GM12875 (cell line): ENCODE results near the gene RAPH1.
A peak's percentile ranks its signal among the peaks of the same experiment; 100 is the strongest.

Experiments used
- H3K4me3 ChIP-seq: one replicate; pipeline ENCODE4 v1.5.1; 2011; ENCODE audit warnings: low read depth, low read length, control low read depth
- TF ChIP-seq, protein P1 (sequence below): IDR thresholded peaks from 2 replicates; pipeline ENCODE4 v1.5.1; 2011; ENCODE audit warnings: low read depth, mild to moderate bottlenecking, control low read depth, inconsistent platforms, low read length, moderate library complexity, borderline replicate concordance; ENCODE audit not compliant: insufficient read depth

Gene RAPH1

DNA sequence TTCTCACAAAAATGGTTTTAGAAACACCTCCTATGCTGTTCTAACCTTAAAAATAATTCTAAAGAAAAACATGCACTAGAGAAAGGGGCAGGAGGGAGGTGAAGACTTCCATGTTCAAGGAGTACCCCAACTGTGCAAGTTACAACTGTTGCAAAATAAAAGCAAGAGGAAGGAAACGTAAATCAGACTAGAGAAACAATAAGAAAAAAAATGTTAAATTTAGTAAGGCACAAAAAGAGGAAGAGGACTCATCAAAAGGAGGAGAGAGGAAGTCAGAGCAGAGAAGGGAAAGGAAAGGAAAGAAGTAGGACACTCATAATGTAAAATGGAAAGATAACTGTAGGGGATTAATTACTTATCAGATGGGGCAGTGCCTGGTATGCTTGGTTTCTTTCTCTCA lies 34.1 kb downstream of the RAPH1 start:
- no peak overlapping the region for H3K4me3 ChIP-seq
- TF ChIP-seq, protein P1, sequence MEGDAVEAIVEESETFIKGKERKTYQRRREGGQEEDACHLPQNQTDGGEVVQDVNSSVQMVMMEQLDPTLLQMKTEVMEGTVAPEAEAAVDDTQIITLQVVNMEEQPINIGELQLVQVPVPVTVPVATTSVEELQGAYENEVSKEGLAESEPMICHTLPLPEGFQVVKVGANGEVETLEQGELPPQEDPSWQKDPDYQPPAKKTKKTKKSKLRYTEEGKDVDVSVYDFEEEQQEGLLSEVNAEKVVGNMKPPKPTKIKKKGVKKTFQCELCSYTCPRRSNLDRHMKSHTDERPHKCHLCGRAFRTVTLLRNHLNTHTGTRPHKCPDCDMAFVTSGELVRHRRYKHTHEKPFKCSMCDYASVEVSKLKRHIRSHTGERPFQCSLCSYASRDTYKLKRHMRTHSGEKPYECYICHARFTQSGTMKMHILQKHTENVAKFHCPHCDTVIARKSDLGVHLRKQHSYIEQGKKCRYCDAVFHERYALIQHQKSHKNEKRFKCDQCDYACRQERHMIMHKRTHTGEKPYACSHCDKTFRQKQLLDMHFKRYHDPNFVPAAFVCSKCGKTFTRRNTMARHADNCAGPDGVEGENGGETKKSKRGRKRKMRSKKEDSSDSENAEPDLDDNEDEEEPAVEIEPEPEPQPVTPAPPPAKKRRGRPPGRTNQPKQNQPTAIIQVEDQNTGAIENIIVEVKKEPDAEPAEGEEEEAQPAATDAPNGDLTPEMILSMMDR, result no peak

DNA sequence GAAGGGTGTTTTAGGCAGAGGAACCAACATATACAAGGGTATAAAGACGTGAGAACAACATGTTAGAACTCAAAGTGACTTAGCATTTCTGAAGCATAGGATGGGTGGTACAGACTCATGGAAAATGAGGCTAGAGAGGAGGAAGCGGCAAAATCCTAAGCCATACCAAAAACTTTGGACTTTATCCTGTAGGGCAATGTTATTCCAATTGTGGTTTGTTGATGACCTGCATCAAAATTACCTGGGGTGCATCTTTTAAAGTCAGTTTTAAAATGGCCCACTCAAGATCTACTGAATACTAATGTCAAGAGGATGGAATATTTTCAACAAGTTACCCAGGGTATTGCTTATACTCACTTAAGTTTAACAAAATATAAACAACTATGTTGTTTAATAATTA lies 34.8 kb downstream of the RAPH1 start:
- TF ChIP-seq, protein P1, result no peak
- H3K4me3 ChIP-seq, result no peak overlapping the region

DNA sequence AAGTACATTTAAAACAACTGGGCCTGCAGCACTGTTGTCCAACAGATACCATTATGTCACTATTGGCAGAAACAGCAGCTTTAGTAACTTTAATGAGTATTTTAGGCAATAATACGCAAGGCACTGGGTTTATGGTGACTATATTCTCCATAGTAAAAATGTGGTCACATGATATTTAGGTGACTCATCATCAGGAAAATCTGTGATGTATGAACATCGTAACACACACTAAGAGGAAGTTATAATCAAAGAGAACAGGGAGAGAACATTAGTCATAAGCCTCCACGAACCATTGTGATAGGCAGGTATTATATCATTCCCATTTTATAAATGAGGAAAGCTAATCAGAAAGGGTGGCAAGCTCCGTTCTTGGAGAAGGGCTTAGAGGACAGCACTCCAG lies 36.9 kb downstream of the RAPH1 start:
- no peak overlapping the region for H3K4me3 ChIP-seq
- TF ChIP-seq, protein P1, result no peak

DNA sequence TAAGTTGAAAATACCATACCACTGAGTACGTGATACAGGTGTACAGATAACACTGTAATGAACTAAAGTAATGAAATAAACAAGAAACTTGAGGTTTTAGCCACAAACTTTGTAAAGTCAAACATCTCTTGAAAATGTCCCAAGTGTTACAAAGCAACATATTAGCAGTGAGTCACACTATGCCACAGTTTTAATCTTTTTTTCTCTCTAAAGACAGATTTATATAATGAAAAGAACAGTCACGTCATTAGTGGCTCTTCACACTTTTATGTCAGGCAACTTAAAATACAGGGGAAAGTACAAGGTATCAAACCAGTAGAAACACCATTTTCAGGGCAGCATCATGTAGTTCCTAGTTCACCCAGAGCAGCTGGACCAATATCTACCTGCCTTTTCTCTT lies 42.1 kb downstream of the RAPH1 start:
- no peak overlapping the region for H3K4me3 ChIP-seq
- TF ChIP-seq, protein P1, result no peak

DNA sequence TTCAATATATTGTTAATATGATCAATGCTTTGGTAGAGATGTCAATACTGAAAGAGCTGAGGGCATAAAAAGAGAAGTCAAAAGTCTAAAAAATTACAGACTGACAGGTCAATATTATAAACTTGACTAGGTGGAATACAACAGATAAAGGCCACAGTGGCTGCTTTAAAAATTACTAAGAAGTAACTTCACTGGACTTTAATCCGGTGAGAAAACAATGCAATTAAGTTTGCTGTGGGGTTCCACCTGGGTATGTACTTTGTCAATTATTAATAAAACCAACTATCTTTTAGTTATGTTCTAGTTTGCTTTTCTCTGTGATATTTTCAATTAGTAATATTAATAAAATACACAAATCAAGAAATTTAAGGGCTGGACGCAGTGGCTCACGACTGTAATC lies 44.7 kb downstream of the RAPH1 start:
- no peak overlapping the region for H3K4me3 ChIP-seq
- TF ChIP-seq, protein P1, result no peak

DNA sequence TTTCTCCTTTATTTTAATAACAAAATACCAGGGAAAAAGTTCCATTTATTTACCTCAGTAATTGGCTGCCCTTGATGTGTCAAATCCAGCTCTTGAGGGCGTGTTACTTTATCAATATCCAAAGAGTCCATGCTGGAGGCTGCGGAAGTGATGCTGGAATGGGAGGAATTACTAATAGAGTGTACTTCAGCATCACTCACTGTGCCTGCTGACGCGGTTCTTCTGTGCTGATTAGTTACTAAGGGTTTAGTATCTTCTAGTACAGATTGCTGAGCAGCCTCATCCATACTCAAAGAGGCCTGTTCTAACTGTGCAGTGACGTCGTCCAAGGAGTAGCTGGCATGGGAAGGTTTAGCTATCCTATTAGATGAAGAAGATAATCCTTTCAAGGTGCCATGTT lies 45.6 kb downstream of the RAPH1 start:
- TF ChIP-seq, protein P1, result no peak
- H3K4me3 ChIP-seq, result no peak overlapping the region

DNA sequence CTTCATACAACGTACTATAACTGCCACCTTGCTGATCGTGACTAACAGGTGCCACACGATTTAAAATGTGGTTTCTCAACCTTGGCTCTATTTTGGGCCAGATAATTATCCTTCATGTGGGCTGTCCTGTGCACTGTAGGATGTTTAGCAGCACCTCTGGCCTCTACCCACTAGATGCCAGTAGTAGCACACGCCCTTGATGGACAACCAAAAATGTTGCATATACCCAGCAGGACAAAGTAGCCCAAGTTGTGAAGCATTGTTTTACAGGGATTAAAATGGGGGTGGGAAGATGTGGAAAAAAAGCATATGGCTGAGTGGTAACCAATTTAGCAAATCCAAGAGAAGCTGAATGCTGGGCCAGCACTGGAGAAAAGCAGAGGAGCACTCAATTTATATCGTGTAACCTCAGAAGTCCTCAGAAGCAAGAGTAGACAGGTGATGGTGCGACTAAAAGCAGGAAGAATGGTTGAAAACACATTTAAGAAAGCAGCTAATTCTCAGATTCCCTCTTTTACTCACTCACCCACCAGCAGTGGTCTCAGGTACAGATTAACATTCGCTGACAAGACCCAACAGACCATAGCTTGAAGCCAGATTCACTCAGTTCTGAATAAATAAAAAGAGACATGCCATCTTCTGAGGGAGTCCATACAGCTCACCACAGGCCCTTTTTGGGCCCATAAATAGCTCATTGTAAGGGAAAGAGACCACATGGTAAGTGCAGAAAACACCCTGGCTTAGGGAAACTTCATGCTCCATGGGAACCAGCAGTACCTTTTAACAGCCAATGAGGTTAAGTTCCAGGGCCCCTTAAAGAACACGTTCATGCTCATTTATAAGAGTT lies 50.6 kb downstream of the RAPH1 start:
- TF ChIP-seq, protein P1, result peak; percentile 89

More for the DNA sequence above, 50.6 kb downstream of the RAPH1 start:
- no peak overlapping the region for H3K4me3 ChIP-seq
